C4-2B (cell line): ENCODE measurements around the gene STARD13.

ENCODE experiments used
- ZFX ChIP-seq: fragments of 450-650 bp; IDR thresholded peaks from 2 replicates; pipeline ENCODE4 v1.6.1; 2017
- TF ChIP-seq, protein P1 (sequence below): fragments of 450-650 bp; conservative IDR thresholded peaks from 2 replicates; pipeline ENCODE4 v1.5.1; 2017; ENCODE audit warnings: mild to moderate bottlenecking

DNA sequence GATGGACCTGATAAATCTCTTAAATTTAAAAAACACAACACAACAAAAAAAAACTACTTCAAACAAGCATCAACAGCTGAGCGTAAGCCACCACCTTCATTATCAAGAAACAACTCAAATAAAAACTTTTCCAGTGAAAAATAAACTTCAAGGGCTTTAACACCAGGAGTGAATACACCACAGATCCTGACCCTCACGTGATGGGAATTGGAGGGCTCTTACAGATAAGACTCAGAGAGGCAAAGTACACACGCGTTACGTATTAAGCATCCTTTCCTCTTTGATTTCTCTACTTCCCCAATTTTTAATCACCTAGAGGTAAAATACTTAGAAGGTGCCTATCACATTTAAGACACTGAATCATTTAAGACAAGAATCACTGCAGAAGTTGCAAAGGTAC is 573 bp upstream of the STARD13 start:
- TF ChIP-seq, protein P1, sequence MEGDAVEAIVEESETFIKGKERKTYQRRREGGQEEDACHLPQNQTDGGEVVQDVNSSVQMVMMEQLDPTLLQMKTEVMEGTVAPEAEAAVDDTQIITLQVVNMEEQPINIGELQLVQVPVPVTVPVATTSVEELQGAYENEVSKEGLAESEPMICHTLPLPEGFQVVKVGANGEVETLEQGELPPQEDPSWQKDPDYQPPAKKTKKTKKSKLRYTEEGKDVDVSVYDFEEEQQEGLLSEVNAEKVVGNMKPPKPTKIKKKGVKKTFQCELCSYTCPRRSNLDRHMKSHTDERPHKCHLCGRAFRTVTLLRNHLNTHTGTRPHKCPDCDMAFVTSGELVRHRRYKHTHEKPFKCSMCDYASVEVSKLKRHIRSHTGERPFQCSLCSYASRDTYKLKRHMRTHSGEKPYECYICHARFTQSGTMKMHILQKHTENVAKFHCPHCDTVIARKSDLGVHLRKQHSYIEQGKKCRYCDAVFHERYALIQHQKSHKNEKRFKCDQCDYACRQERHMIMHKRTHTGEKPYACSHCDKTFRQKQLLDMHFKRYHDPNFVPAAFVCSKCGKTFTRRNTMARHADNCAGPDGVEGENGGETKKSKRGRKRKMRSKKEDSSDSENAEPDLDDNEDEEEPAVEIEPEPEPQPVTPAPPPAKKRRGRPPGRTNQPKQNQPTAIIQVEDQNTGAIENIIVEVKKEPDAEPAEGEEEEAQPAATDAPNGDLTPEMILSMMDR: peak; percentile 27
- no peak for TF ChIP-seq ZFX
